Activated CD4-positive, alpha-beta T cell treated with anti-CD3 and anti-CD28 coated beads for 36 hours (primary cell): Measurements from ENCODE around the gene PTPRE. TPM values are rescaled to one million over a fixed set of nuclear protein-coding genes. Genes with fewer than 3 reads are reported as not detected.

ENCODE experiments used
- ATAC-seq: fragments of 200-7000 bp; cut with Tn5 transposase; one replicate; pipeline ENCODE4 v1.10.0; 2021; ENCODE audit warnings: mild to moderate bottlenecking, moderate library complexity
- CTCF ChIA-PET: fragments of 350-600 bp; sonication (Branson Sonifier 250); formaldehyde crosslinking; loops from one replicate; lab custom pipeline; 2021; ENCODE audit warnings: antibody characterized with exemption; lab: Charles Lee
- POLR2A ChIA-PET: fragments of 350-600 bp; sonication (Branson Sonifier 250); formaldehyde crosslinking; loops from one replicate; lab custom pipeline; 2021; ENCODE audit warnings: antibody characterized with exemption, inconsistent platforms; lab: Charles Lee
- DNase-seq: peaks from one replicate; pipeline ENCODE4 v3.0.0-alpha.2; 2020
- H3K27ac Mint-ChIP-seq: one replicate; pipeline ENCODE4 v1.8.0; 2021; ENCODE audit warnings: mixed read lengths
- H3K27me3 Mint-ChIP-seq: one replicate; pipeline ENCODE4 v1.8.0; 2021; ENCODE audit warnings: mixed read lengths
- H3K36me3 Mint-ChIP-seq: one replicate; pipeline ENCODE4 v1.8.0; 2021; ENCODE audit warnings: low read depth, mixed read lengths
- H3K4me1 Mint-ChIP-seq: one replicate; pipeline ENCODE4 v1.8.0; 2021; ENCODE audit warnings: mixed read lengths
- H3K4me3 Mint-ChIP-seq: one replicate; pipeline ENCODE4 v1.8.0; 2021; ENCODE audit warnings: mild to moderate bottlenecking, moderate library complexity, mixed read lengths
- H3K9me3 Mint-ChIP-seq: one replicate; pipeline ENCODE4 v1.8.0; 2021; ENCODE audit warnings: low read depth, mixed read lengths
- intact Hi-C, 2 experiments: fragments of 100-400 bp; cut with DNase I in 1 of 2; cut with micrococcal nuclease in 1 of 2; formaldehyde crosslinking; loops; one replicate each; pipeline versions ENCODE4 v1.14.2 to v1.15.1; 2022 to 2024; cut with DNase I, micrococcal nuclease
- total RNA-seq, 2 experiments: library from RNA; stranded (reverse); gene quantifications; one replicate each; pipeline ENCODE4 v1.2.3, GENCODE V29; 2021

Gene PTPRE
- total RNA-seq, 2 experiments from 2014 or later, result 23.0 to 31.6 TPM

GRCh38 chr10:128124813-128125403 is 218.0 kb downstream of the PTPRE start:
- CTCF ChIA-PET, result interaction anchor here (0.7 to 1.9 kb wide), 3 partner anchors 10 to 25 kb away, joined by 4 to 10 read pairs (median 5); no protein-coding TSS in a partner anchor
- H3K36me3 Mint-ChIP-seq, result peaks cover 53% of the 10 kb centered on the region
- intact Hi-C loops, result loop anchor here in 1 of 2 experiments (5.0 kb wide), 1 partner anchor 87 kb away; no protein-coding TSS in a partner anchor
- POLR2A ChIA-PET, result interaction anchor here (1.4 to 2.0 kb wide), 2 partner anchors 11 to 29 kb away, joined by 3 to 8 read pairs; no protein-coding TSS in a partner anchor
- H3K4me1 Mint-ChIP-seq, result peaks cover 27% of the 10 kb centered on the region
- peak overlapping the region; percentile 93 for H3K4me3 Mint-ChIP-seq
- H3K9me3 Mint-ChIP-seq, result no peaks in the 10 kb centered on the region
- H3K27me3 Mint-ChIP-seq, result peaks cover 13% of the 10 kb centered on the region
- no peak for ATAC-seq
- DNase-seq, result no peak
- H3K27ac Mint-ChIP-seq, result peak overlapping the region; percentile 90

GRCh38 chr10:128125416-128125943 is 218.6 kb downstream of the PTPRE start:
- CTCF ChIA-PET, result interaction anchor here (0.6 to 2.3 kb wide), 6 partner anchors 9 to 53 kb away, joined by 3 to 10 read pairs (median 4); no protein-coding TSS in a partner anchor
- Mint-ChIP-seq H3K4me1 (peaks cover 27% of the 10 kb centered on the region), H3K36me3 (peaks cover 47% of the 10 kb centered on the region), H3K9me3 (no peaks in the 10 kb centered on the region), H3K27ac (peak overlapping the region; percentile 90), H3K4me3 (peak overlapping the region; percentile 93), H3K27me3 (peaks cover 13% of the 10 kb centered on the region)
- POLR2A ChIA-PET, result interaction anchor here (1.4 kb wide), 1 partner anchor 30 kb away, joined by 3 read pairs; no protein-coding TSS in a partner anchor
- DNase-seq, result peak; percentile 49
- ATAC-seq, result no peak
- intact Hi-C loops, result loop anchor here in 1 of 2 experiments (5.0 kb wide), 1 partner anchor 87 kb away; no protein-coding TSS in a partner anchor

DNA sequence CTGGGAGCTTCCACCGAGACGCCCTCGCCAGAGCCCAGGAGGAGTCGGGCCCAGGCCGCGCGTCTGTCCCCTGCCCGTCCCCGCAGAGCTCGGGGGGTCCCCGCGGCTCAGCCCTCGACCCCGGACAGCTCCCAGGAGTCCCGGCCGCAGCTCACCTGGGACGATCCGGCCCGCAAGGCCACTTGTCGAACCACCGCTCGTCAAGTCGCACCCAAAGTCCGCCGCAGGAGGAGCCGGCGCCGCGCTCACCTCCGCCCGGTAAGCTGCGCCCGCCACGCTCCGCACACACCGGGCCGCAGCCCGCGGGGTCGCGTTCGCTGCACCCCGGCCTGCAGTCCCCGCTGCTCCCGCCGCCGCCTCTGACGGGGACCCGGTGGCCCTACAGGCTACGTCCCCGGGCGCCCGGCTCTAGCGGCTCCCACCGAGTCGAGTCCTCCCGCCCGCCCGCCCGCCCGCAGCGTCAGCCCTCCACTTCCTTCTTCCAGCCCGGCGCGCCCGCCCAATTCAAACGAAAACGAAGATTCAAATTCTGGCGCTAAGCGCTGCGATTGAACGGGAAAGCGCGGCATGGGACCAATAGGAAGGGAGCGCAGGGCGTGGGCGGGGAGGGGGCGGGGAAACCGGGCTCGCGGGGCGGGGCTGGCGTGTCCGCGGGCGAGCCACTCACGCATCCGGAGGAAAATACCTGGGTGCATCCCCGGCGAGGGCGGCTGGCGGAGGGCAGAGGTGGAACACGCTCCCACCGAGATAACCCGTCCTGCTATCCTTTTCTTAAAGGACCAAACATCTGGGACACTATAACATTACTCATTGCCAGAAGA is 219.3 kb downstream of the PTPRE start, which contains the start of gene MKI67:
Gene MKI67 (minus strand): TSS at position 480 of the 821 bp plus-strand sequence. CDS start 756 bp downstream, outside the sequence.
- H3K27ac Mint-ChIP-seq, result peak within 1 kb of the TSS; percentile 90
- DNase-seq (peak; percentile 96), ATAC-seq (peak; percentile 93)
- peaks cover 13% of the 10 kb centered on the region for H3K27me3 Mint-ChIP-seq
- ChIA-PET CTCF (interaction anchor here (0.6 to 2.3 kb wide), 5 partner anchors 10 to 53 kb away, joined by 3 to 10 read pairs (median 4); no protein-coding TSS in a partner anchor), POLR2A (interaction anchor here (0.7 to 1.4 kb wide), 3 partner anchors 31 to 78 kb away, joined by 3 to 18 read pairs (median 3); no protein-coding TSS in a partner anchor)
- peak within 1 kb of the TSS; percentile 93 for H3K4me3 Mint-ChIP-seq
- H3K4me1 Mint-ChIP-seq, result peaks cover 27% of the 10 kb centered on the region
- no peaks in the 10 kb centered on the region for H3K9me3 Mint-ChIP-seq
- H3K36me3 Mint-ChIP-seq, result peaks cover 40% of the 10 kb centered on the region
- intact Hi-C loops, result loop anchor here (1.0 to 5.0 kb wide), 9 partner anchors 24 to 1985 kb away; partner anchors contain the start of genes C10orf143 (in 1 of the 2) and MGMT (in 1 of the 2)

DNA sequence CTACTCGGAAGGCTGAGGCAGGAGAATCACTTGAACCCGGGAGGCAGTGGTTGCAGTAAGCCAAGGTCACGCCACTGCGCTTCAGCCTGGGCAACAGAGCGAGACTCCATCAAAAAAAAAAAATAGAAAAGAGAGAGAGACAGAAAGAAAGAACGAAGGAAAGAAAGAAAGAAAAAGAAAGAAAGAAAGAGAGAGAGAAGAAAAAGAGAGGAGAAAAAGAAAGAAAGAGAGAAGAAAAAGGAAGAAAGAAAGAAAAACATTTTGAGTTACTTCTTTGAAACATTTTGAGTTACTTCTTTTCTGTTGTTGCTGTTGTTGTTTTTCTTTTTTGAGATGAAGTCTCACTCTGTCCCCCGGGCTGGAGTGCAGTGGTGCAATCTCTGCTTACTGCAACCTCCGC is 221.7 kb downstream of the PTPRE start:
- intact Hi-C loops, result loop anchor here in 1 of 2 experiments (5.0 kb wide), 1 partner anchor 84 kb away; no protein-coding TSS in a partner anchor
- H3K4me1 Mint-ChIP-seq, result peaks cover 23% of the 10 kb centered on the region
- CTCF ChIA-PET, result interaction anchor here (0.6 to 0.7 kb wide), 3 partner anchors 17 to 86 kb away, joined by 3 to 4 read pairs (median 3); no protein-coding TSS in a partner anchor
- no peak for ATAC-seq
- H3K36me3 Mint-ChIP-seq, result peaks cover 20% of the 10 kb centered on the region
- H3K27me3 Mint-ChIP-seq, result peaks cover 9% of the 10 kb centered on the region
- no peak overlapping the region for H3K4me3 Mint-ChIP-seq
- no peak overlapping the region for H3K27ac Mint-ChIP-seq
- no peaks in the 10 kb centered on the region for H3K9me3 Mint-ChIP-seq
- POLR2A ChIA-PET, result no interaction called here
- DNase-seq, result no peak

- Mint-ChIP-seq H3K4me3 (no peak overlapping the region), H3K9me3 (no peaks in the 10 kb centered on the region), H3K27ac (no peak overlapping the region), H3K4me1 (peaks cover 12% of the 10 kb centered on the region), H3K27me3 (no peaks in the 10 kb centered on the region), H3K36me3 (peaks cover 6% of the 10 kb centered on the region)
- ATAC-seq (no peak), DNase-seq (no peak)
- POLR2A ChIA-PET, result no interaction called here
- intact Hi-C loops, result no loop called here
- CTCF ChIA-PET, result interaction anchor here (1.0 to 1.3 kb wide), 2 partner anchors 41 to 82 kb away, joined by 3 read pairs; no protein-coding TSS in a partner anchor
Observed at GRCh38 chr10:128130051-128130450, 223.1 kb downstream of the PTPRE start.

Other genes starting within 250 kb of the PTPRE start
- not detected for gene FOXI2, start 169.9 kb upstream of the PTPRE start, total RNA-seq
- gene CLRN3, start 14.2 kb upstream of the PTPRE start, total RNA-seq, result not detected
- gene MKI67, start 219.3 kb downstream of the PTPRE start, total RNA-seq, result 100 to 1,000 TPM; 234 to 244 TPM